GM18508 (cell line): ENCODE measurements around the gene SPATA6.
"Not testable (repeated sequence)": the region's sequence is repeated elsewhere in the genome, so short reads cannot be mapped to it uniquely, and the experiment has no call there.

Experiments used
- ATAC-seq: cut with Tn5 transposase; IDR thresholded peaks from one replicate; pipeline ENCODE4 v1.9.1; 2021; ENCODE audit warnings: moderate number of reproducible peaks; ENCODE audit not compliant: insufficient read depth, unreplicated experiment

The SPATA6 gene

DNA sequence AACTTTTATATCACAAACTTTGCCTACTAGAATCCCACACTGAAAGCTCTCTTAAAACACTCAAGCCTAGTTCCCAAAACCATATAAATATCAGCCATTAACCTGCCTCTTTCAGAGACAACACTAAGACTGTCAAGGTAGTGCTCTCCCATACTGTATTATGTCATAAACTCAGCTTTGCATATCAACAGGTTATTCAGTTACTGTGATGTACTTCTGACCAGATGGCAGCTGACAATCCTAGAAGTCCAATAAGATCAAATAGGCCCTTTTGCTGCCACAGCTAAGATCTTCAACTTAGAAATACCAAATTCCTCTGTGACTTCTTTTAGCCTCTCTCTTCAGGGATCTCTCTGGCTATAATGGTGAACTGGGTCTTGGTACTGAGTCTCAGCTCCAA, 97.2 kb downstream of the SPATA6 start:
- no peak for ATAC-seq

DNA sequence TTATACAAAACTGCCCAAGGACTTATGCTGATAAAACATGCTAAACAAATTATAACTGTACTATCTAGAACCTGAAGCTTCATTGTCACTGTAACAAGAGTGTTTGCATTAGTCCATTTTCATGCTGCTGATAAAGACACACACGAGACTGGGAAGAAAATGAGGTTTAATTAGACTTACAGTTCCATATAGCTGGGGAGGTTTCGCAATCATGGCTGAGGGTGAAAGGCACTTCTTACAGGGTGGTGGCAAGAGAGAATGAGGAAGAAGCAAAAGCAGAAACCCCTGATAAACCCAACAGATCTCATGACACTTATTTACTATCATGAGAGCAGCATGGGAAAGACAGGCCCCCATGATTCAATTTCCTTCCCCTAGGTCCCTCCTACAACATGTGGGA, 100.4 kb downstream of the SPATA6 start:
- ATAC-seq: no peak

DNA sequence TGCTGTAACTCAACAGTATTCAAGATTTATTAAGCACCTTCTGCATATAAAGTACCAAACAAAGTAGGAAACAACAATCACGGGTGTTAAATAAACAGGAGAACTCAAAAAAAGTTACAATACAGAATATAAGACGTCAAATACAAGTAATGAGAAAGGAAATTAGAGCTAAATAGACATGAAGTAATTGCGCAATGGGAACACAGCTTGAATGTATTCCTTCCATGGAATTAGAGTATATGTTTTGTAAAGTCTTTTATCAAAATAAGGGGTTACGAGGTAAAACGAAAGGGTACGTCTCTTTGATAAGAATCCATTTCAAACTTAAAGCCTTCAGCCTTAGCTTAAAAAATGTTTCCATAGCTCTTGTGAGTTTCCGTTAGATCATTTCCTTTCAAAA, 109.1 kb downstream of the SPATA6 start:
- ATAC-seq: no peak

DNA sequence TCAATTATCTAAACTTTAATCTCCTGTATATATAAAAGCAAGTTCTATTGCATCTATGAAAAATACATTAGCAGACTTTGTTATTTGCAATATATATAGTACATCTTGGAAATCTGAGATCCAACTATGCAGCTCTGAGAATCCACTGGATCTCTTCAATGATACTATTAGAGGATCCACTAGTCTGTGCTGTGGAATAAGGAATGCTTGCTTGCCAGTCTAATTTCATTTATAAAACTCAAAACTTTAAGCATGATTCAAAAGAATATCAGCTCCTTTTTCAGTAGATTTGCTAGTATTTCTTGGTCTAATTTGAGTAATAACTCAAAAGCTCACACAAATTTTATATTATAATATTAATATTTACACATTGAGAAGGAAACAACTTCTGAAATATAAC, 115.1 kb downstream of the SPATA6 start:
- ATAC-seq: no peak

DNA sequence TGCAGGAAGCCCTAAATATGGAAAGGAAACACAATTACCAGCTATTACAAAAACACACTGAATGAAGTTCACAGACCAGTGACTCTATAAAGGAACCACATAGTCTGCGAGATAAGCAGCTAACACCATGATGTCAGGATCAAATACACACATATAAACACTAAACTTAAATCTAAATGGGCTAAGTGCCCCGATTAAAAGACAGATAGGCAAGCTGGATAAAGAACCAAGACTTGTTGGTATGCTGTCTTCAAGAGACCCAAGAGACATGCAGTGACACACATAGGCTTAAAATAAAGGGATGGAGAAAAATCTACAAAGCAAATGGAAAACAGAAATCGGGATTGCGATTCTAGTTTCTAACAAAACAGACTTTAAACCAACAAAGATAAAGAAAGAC, 127.6 kb downstream of the SPATA6 start:
- no peak for ATAC-seq

DNA sequence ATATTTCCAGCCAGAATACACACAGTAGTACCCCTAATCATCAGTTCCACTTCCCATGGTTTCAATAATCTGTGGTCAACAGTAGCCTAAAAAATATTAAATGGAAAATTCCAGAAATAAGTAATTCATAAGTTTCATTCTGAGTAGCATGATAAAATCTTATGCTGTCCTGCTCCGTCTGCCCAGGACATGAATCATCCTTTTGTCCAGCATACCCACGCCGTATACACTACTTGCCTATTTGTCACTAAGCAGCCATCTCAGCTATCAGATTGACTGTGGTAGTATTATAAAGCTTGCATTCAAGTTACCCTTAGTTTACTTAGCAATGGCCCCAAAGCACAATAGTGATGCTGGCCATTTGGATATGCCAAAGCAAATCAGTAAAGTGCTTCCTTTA, 130.8 kb downstream of the SPATA6 start:
- ATAC-seq: no peak

DNA sequence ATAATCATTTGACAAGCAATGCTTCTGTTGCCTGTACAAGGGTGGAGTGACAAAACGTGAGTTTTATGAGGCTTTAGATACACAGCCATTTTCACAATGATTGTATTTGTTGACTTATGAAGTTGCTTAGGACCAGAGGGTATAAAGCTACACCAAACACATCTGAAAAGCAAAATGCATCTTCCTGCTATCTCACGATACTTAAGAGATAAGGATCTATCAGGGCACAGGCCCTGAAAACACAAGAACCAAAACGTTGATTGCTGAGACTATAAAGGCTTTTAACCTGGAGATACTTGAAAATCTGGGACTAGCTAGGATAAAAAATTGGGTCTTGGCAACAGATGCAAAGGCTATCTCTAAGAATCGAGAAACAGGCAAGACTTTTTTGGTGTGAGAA, 133.7 kb downstream of the SPATA6 start:
- no peak for ATAC-seq

DNA sequence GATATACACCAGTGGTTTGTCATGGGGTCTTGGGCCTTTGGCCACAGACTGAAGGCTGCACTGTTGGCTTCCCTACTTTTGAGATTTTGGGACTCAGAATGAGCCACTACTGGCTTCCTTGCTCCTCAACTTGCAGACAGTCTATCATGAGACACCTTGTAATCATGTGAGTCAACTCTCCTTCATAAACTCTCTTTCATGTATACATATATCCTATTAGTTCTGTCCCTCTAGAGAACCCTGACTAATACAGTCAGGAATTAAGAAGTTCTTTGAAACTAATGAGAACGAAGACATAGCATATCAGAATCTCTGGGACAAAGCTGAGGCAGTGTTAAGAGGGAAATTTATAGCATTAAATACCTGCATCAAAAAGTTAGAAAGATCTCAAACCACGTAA, 138.7 kb downstream of the SPATA6 start:
- ATAC-seq: no peak

DNA sequence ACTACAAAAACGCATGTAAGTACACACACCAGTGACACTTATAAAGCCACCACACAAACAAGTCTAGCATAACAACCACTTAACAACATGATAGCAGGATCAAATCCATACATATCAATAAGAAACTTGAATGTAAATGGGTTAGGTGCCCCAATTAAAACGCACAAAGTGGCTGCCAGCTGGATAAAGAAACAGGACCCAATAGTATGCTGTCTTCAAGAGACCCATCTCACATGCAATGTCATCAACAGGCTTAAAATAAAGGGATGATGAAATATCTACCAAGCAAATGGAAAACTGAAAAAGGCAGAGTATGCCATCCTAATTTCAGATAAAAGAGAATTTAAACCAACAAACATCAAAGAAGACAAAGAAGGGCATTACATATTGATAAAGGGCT, 139.9 kb downstream of the SPATA6 start:
- ATAC-seq: no peak

DNA sequence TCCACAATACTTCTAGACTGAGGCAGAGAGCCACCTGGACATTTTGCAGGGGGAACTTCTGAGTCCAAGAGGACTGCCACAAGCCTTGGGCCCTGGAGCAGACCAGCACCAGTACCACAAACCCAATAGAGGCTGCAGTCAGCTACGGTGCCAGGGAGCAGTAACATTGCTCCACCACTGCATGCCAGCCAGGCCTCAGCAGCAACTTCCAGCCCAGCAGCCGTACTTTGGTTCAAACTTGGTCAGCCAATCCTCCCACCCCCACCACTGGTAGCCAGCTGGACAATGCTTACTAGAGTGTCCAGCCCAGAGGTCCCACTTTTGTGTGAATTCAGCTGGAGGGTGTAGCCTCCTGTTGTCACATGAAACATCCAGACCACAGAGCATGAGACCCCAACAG, 142.1 kb downstream of the SPATA6 start:
- ATAC-seq: no peak

DNA sequence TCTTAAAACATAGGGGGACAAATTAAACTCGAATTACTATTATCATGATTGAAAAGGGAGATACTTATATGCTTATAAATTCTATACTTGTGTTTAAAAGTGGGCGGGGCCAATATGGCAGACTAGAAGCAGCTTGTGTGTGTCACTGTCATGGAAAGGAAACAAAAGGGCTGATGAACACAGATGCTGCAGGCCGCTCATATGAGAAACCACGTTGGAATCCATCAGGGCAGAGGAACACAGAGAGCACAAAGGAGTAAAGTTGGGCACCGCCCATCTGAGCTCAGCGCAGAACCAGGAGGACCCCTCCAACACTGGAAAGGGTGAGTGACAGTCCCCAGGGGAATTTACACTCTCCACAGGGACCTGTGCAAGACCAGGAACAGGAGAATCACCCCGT, 142.5 kb downstream of the SPATA6 start:
- no peak for ATAC-seq

DNA sequence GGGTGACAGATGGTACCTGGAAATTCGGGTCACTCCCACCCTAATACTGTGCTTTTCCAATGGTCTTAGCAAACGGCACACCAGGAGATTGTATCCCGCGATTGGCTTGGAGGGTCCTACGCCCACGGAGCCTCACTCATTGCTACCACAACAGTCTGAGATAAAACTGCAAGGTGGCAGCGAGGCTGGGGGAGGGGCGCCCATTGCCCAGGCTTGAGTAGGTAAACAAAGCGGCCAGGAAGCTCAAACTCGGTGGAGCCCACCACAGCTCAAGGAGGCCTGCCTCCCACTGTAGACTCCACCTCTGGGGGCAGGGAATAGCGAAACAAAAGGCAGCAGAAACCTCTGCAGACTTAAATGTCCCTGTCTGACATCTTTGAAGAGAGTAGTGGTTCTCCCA, 160.2 kb downstream of the SPATA6 start:
- ATAC-seq: not testable (repeated sequence)

DNA sequence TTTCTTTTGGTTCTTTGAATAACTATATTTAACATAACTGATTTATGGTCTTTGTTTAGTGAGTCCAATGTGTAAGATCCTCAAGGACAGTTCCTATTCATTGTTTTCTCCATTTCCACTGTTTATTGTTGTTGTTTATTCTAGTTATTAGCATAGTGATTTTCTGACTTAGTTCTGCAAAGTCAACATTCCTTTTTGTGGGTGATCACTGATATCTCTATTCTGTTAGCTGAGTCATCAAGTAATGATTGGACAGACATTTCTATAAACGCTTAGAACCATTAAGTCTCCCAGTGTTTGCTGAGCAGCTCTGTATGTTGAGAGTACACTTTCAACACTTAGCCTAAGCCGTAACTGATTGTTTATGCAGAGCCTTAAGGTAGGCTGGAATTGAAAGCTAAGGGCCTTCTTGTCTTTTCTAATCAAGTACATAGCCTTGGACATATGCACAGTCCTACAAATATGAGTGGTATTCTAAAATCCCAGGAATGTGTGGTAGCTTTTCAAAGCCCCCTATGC, 162.4 kb downstream of the SPATA6 start:
- no peak for ATAC-seq

DNA sequence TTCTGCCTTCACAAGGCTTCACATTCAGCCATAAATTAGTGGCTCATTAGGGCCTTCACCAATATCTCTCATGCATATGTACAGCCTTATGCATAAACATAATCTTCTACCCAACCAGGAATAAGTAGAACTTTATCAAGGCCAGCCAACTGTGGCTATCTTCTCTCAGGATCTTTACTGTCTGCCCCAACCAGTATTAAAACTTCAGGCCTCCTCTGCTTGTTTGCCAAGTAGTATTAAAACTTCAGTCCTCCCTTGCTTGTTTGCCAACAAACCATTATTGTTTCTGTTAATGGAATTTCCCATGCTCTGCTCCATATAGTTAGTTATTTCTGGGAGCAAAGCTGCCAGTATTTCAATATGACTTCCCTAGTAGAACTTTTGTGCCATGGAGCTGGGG, 169.4 kb downstream of the SPATA6 start:
- no peak for ATAC-seq

DNA sequence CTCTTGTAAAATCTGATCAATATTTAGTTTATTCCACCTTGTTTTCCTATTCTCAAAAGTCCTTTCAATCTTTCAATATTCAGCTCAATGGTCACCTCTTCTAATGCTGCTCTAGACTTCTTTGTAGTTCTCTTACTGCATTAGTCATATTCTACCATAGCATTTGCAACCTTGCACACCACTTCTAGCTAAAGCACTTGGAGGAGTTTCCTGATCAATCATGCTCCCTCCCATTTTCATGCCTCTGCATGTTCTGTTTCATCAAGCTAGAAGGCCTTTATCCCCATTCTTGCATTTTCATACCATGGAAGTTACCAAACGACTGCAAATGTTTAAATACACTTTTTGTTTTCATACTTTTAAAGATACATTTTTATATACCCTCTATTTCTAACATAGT, 177.3 kb downstream of the SPATA6 start:
- no peak for ATAC-seq

DNA sequence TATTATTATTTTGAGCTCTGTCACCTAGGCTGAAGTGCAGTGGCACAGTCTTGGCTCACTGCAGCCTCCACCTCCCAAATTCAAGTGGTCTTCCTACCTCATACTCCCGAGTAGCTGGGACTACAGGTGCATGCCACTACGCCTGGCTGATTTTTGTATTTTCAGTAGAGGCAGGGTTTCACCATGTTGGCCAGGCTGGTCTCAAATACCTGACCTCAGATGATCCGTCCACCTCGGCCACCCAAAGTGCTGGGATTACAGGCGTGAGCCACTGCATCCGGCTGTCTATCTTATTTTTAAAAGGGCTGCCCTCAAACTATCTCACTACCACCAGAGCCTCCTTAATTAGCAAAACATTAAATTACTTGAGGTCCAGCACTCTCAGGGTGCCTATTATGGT, 177.9 kb downstream of the SPATA6 start:
- not testable (repeated sequence) for ATAC-seq

DNA sequence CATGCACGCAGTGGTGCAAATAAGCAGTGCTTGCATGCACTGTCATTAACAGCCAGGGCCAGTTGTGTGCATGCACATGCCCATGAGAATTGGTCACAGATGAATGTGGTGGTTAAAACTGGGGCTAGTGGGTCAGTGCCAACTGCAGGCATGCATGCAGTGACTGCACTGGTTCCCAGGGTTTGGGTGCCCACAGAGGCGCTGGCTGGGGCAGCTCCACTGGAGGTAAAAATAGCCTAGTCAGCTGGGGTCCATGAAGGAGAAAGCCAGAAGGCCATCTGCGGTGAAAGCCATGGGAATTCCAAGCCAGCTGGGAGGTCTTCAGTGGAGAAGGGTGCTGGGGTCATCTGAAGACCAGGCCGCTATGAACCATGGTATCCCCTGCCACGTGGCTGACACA, 179.3 kb downstream of the SPATA6 start:
- ATAC-seq: no peak

DNA sequence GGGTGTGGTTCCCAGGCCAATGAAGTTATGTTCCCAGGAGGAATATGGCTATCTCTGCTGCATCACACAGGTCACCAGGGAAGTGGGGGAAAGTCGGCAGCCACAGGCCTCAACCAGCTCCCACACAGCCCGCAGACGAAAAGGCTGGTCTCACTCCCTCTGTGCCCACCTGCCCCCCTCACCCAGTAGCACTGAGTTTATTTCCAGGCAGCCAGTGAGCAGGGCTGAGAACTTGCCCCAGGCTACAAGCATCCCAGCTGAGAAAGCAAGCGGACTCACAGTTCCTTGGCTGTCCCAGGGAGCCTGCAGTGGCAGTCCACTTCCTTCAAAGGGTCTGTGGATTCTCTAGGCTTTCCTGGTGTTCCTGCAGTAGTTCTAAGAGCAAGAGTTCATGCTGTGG, 180.6 kb downstream of the SPATA6 start:
- ATAC-seq: no peak

DNA sequence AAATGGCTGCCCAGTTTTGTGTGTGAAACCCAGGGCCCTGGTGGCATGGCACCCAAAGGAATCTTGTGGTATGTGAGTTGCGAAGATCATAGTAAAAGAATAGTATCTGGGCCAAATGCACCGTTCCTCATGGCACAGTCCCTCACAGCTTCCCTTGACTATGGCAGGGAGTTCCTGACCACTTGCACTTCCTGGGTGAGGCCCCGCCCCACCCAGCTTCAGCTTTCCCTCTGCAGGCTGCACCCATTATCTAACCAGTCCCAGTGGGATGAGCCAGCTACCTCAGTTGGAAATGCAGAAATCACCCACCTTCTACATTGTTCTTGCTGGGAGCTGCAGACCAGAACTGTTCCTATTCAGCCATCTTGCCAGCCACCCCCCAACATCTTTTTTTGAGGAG, 186.5 kb downstream of the SPATA6 start:
- no peak for ATAC-seq

DNA sequence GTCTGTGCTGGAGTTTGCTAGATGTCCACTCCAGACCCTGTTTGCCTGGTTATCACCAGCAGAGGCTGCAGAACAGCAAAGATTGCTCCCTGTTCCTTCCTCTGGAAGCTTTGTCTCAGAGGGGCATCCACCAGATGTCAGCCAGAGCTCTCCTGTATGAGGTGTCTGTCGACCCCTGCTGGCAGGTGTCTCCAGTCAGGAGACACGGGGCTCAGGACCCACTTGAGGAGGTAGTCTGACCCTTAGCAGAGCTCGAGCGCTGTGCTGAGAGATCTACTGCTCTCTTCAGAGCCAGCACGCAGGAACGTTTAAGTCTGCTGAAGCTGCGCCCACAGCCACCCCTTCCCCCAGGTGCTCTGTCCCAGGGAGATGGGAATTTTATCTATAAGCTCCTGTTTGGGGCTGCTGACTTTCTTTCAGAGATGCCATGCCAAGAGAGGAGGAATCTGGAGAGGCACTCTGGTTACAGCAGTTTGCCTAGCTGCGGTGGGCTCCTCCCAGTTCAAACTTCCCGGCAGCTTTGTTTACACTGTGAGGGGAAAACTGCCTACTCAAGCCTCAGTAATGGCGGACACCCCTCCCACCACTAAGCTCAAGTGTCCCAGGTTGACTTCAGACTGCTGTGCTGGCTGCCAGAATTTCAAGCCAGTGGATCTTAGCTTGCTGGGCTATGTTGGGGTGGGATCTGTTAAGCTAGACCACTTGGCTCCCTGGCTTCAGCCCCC, 187.1 kb downstream of the SPATA6 start:
- not testable (repeated sequence) for ATAC-seq

DNA sequence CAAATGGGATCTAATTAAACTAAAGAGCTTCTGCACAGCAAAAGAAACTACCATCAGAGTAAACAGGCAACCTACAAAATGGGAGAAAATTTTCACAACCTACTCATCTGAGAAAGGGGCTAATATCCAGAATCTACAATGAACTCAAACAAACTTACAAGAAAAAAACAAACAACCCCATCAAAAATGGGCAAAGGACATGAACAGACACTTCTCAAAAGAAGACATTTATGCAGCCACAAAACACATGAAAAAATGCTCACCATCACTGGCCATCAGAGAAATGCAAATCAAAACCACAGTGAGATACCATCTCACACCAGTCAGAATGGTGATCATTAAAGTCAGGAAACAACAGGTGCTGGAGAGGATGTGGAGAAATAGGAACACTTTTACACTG, 189.7 kb downstream of the SPATA6 start:
- not testable (repeated sequence) for ATAC-seq

DNA sequence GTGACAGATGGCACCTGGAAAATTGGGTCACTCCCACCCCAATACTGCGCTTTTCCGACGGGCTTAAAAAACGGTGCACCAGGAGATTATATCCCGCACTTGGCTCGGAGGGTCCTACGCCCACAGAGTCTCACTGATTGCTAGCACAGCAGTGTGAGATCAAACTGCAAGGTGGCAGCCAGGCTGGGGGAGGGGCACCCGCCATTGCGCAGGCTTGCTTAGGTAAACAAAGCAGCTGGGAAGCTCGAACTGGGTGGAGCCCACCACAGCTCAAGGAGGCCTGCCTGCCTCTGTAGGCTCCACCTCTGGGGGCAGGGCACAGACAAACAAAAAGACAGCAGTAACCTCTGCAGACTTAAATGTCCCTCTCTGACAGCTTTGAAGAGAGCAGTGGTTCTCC, 194.6 kb downstream of the SPATA6 start:
- ATAC-seq: not testable (repeated sequence)
